ENCODE results near the gene APPBP2. TPM values are rescaled to one million over a fixed set of nuclear protein-coding genes. Genes with fewer than 3 reads are reported as not detected.
"Not testable (repeated sequence)": the region's sequence is repeated elsewhere in the genome, so short reads cannot be mapped to it uniquely, and the experiment has no call there.

Gene APPBP2
- total and polyA plus RNA-seq, 2 experiments from 2014 or later = 22.9 to 30.9 TPM

DNA sequence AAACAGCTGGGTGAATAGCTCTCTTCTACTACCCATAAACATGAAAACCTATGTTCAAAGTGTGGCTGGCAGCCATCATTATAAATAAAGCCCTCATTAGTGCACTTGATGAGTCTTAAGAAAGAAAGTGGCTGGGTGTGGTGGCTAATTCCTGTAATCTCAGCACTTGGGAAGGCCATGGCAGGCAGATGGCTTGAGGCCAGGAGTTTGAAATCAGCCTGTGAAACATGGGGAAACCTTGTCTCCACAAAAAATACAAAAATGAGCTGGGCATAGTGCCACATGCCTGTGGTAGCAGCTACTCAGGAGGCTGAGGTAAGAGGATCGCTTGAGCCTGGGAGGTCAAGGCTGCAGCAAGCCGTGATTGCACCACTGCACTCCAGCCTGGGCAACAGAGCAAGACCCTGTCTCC, 28.3 kb upstream of the APPBP2 start:
- Histone ChIP-seq H3K4me3 (no peak overlapping the region), H3K27ac (no peak overlapping the region), H3K9me3 (ENCODE audit: low read depth) (no peaks in the 10 kb centered on the region), H3K4me1 (ENCODE audit: low read depth) (no peaks in the 10 kb centered on the region), H3K27me3 (no peaks in the 10 kb centered on the region), H3K36me3 (no peaks in the 10 kb centered on the region)
- no peak for TF ChIP-seq CTCF (IDR thresholded peaks at IDR 0.05; ENCODE audit: low read depth, low read length)
- DNase-seq (ENCODE audit: low read depth in 1 of 2, low spot score in 1 of 2) = peak in 1 of 2 donors; percentile 98

GRCh38 chr17:60552255-60552654, 26.2 kb upstream of the APPBP2 start:
- not testable (repeated sequence) for H3K9me3 ChIP-seq (ENCODE audit: low read depth); H3K27me3 ChIP-seq; DNase-seq (ENCODE audit: low read depth in 1 of 2, low spot score in 1 of 2)

DNA sequence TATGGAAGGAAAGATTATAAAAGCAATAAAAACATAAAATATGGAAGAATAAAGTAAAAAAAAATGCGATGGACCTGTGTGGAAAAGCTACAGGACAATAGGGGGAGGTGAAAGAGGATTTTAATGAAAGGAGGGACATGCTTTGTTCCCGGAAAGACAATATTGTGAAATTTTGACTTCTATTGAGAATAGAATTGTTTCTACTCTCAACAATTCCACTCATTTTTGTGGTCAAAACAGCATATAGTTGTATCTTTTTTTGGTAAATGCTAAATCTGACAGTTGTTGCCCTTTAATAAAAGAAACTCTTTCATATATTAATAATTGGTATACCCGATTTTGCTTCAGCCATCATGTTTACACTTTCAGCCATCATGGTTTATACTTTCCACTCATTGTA, 22.9 kb upstream of the APPBP2 start:
- peak in 1 of 2 donors; percentile 60 for DNase-seq (ENCODE audit: low read depth in 1 of 2, low spot score in 1 of 2)
- Histone ChIP-seq H3K4me1 (ENCODE audit: low read depth) (no peaks in the 10 kb centered on the region), H3K27me3 (no peaks in the 10 kb centered on the region), H3K27ac (no peak overlapping the region), H3K4me3 (no peak overlapping the region), H3K9me3 (ENCODE audit: low read depth) (no peaks in the 10 kb centered on the region), H3K36me3 (no peaks in the 10 kb centered on the region)
- no peak for TF ChIP-seq CTCF (IDR thresholded peaks at IDR 0.05; ENCODE audit: low read depth, low read length)

More at GRCh38 chr17:60552255-60552654, 26.2 kb upstream of the APPBP2 start:
- not testable (repeated sequence) for H3K36me3 ChIP-seq; H3K4me3 ChIP-seq; H3K4me1 ChIP-seq (ENCODE audit: low read depth); H3K27ac ChIP-seq

- Histone ChIP-seq H3K27ac (no peak overlapping the region), H3K36me3 (no peaks in the 10 kb centered on the region), H3K27me3 (no peaks in the 10 kb centered on the region), H3K4me1 (ENCODE audit: low read depth) (no peaks in the 10 kb centered on the region), H3K9me3 (ENCODE audit: low read depth) (no peaks in the 10 kb centered on the region), H3K4me3 (no peak overlapping the region)
- TF ChIP-seq CTCF (IDR thresholded peaks at IDR 0.05; ENCODE audit: low read depth, low read length) = no peak
- DNase-seq (ENCODE audit: low read depth in 1 of 2, low spot score in 1 of 2) = no peak
These were observed 19.6 kb upstream of the APPBP2 start for GRCh38 chr17:60545465-60546191.

- Histone ChIP-seq H3K27me3 (no peaks in the 10 kb centered on the region), H3K9me3 (ENCODE audit: low read depth) (no peaks in the 10 kb centered on the region), H3K4me3 (no peak overlapping the region), H3K27ac (no peak overlapping the region), H3K36me3 (no peaks in the 10 kb centered on the region), H3K4me1 (ENCODE audit: low read depth) (no peaks in the 10 kb centered on the region)
- TF ChIP-seq CTCF (IDR thresholded peaks at IDR 0.05; ENCODE audit: low read depth, low read length) = no peak
- no peak for DNase-seq (ENCODE audit: low read depth in 1 of 2, low spot score in 1 of 2)
These were observed 16.0 kb upstream of the APPBP2 start for GRCh38 chr17:60542071-60542470.

DNA sequence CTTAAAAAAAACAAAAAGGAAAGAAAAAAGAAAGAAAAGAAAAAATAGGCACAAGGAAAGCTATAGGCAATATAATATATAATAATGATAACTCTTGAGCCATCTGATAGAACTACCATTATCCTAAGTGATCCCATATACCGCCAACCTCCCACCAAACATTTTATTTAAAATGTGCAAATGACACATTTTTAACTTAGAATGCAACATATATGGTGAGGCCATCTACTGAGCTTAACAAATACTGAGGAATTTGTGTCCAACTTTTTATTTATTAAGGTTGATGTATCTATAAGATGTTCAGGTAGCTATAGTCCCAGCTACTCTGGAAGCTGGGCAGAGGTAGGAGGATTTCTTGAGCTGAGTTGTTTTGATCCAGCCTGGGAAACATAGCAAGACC, 14.4 kb upstream of the APPBP2 start:
- Histone ChIP-seq H3K4me3 (no peak overlapping the region), H3K4me1 (ENCODE audit: low read depth) (no peaks in the 10 kb centered on the region), H3K36me3 (no peaks in the 10 kb centered on the region), H3K27ac (no peak overlapping the region), H3K9me3 (ENCODE audit: low read depth) (no peaks in the 10 kb centered on the region), H3K27me3 (no peaks in the 10 kb centered on the region)
- no peak for DNase-seq (ENCODE audit: low read depth in 1 of 2, low spot score in 1 of 2)
- TF ChIP-seq CTCF (IDR thresholded peaks at IDR 0.05; ENCODE audit: low read depth, low read length) = no peak

Data from cardiac muscle cell (in vitro differentiated cells and primary cell).